ENCODE data around the gene PHLPP2. TPM values are rescaled to one million over a fixed set of nuclear protein-coding genes. Genes with fewer than 3 reads are reported as not detected.

Gene PHLPP2
- total RNA-seq, 2 donors from 2014 or later: 8.1 to 17.1 TPM

DNA sequence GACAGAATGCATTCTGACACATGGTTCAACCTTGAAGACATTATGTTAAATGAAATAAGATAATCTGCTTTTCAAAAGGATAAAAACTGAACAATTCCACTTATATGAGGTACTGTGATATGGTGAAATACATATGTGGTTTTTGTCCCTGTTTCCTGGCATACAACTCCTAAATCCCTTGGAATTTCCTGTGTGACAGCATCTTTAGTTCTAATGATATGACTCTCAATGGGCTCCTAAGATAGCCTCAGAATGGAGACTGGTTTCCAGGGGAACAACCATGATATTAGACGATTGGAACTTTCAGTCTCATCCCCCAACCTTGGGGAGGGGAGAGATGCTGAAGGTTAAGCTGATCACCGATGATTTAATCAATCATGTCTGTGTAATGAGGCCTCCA lies 37.7 kb upstream of the PHLPP2 start:
- ATAC-seq (ENCODE audit: insufficient number of reproducible peaks, low FRiP score, low read depth) (no peak), DNase-seq (ENCODE audit: low spot score) (no peak)
- Histone ChIP-seq H3K4me3 (no peak overlapping the region), H3K27me3 (replicated peaks; ENCODE audit: insufficient read depth) (no peaks in the 10 kb centered on the region), H3K36me3 (peaks cover 24% of the 10 kb centered on the region), H3K9me3 (no peaks in the 10 kb centered on the region), H3K4me1 (ENCODE audit: control insufficient read depth in 1 of 2, low read depth in 2 of 2) (peaks cover 5 to 16% of the 10 kb centered on the region in 2 donors), H3K27ac (no peak overlapping the region)
- TF ChIP-seq CTCF (IDR thresholded peaks at IDR 0.05): no peak

DNA sequence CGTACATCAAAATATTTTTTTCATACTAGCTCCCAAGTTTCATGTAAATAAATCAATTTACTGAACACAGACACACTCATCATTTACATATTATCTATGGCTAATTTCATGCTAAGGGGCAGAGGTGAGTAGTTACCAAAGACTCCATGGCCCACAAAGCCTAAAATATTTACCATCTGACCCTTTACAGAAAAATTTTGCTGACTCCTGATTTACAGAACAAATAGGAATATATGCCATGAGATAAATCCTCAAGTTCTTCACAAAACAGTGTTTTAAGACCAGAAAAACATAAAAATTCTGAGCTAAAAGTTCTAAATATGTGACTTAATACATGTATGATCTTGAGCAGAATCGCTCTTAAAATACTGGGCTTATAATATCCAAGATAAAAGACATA lies 36.6 kb upstream of the PHLPP2 start:
- H3K27ac ChIP-seq: no peak overlapping the region
- H3K4me1 ChIP-seq (ENCODE audit: control insufficient read depth in 1 of 2, low read depth in 2 of 2): peaks cover under 1 to 5% of the 10 kb centered on the region in 2 donors
- H3K9me3 ChIP-seq: no peaks in the 10 kb centered on the region
- no peaks in the 10 kb centered on the region for H3K27me3 ChIP-seq (replicated peaks; ENCODE audit: insufficient read depth)
- no peak for TF ChIP-seq CTCF (IDR thresholded peaks at IDR 0.05)
- DNase-seq (ENCODE audit: low spot score) (no peak), ATAC-seq (ENCODE audit: insufficient number of reproducible peaks, low FRiP score, low read depth) (no peak)
- no peak overlapping the region for H3K4me3 ChIP-seq
- H3K36me3 ChIP-seq: peaks cover 28% of the 10 kb centered on the region

- DNase-seq (ENCODE audit: low spot score) (no peak), ATAC-seq (ENCODE audit: insufficient number of reproducible peaks, low FRiP score, low read depth) (no peak)
- peaks cover 56% of the 10 kb centered on the region for H3K36me3 ChIP-seq
- no peak overlapping the region for H3K27ac ChIP-seq
- no peak for TF ChIP-seq CTCF (IDR thresholded peaks at IDR 0.05)
- no peaks in the 10 kb centered on the region for H3K27me3 ChIP-seq (replicated peaks; ENCODE audit: insufficient read depth)
- H3K9me3 ChIP-seq: no peaks in the 10 kb centered on the region
- H3K4me1 ChIP-seq (ENCODE audit: control insufficient read depth in 1 of 2, low read depth in 2 of 2): no peaks in the 10 kb centered on the region
- H3K4me3 ChIP-seq: no peak overlapping the region
Observed at GRCh38 chr16:71758293-71758760, 33.8 kb upstream of the PHLPP2 start.

GRCh38 chr16:71754652-71755051 lies 30.2 kb upstream of the PHLPP2 start:
- Histone ChIP-seq H3K9me3 (no peaks in the 10 kb centered on the region), H3K27me3 (replicated peaks; ENCODE audit: insufficient read depth) (no peaks in the 10 kb centered on the region), H3K4me1 (ENCODE audit: control insufficient read depth in 1 of 2, low read depth in 2 of 2) (no peaks in the 10 kb centered on the region), H3K36me3 (peaks cover 54% of the 10 kb centered on the region), H3K4me3 (no peak overlapping the region), H3K27ac (no peak overlapping the region)
- no peak for ATAC-seq (ENCODE audit: insufficient number of reproducible peaks, low FRiP score, low read depth)
- DNase-seq (ENCODE audit: low spot score): no peak
- TF ChIP-seq CTCF (IDR thresholded peaks at IDR 0.05): no peak

DNA sequence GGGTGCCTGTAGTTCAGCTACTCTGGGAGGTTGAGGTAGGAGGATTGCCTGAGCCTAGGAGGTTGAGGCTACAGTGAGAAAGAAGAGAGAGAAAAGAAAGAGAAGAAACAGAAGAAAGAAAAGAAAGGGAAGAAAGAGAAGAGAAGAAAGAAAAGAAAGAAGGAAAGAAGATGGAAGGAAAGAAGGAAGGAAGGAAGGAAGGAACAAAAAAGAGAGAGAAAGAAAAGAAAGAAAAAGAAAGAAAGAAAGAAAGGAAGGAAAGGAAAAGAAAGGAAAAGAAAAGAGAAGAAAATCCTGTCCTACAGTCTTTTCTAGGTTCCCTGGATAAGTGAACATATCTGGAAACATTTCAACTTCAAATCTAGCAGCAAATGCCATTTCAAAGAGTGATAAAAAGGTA lies 29.6 kb upstream of the PHLPP2 start:
- no peak for DNase-seq (ENCODE audit: low spot score)
- H3K36me3 ChIP-seq: peaks cover 59% of the 10 kb centered on the region
- H3K27me3 ChIP-seq (replicated peaks; ENCODE audit: insufficient read depth): no peaks in the 10 kb centered on the region
- ATAC-seq (ENCODE audit: insufficient number of reproducible peaks, low FRiP score, low read depth): no peak
- H3K9me3 ChIP-seq: no peaks in the 10 kb centered on the region
- no peak overlapping the region for H3K4me3 ChIP-seq
- TF ChIP-seq CTCF (IDR thresholded peaks at IDR 0.05): no peak
- no peaks in the 10 kb centered on the region for H3K4me1 ChIP-seq (ENCODE audit: control insufficient read depth in 1 of 2, low read depth in 2 of 2)
- no peak overlapping the region for H3K27ac ChIP-seq
